Measurements from ENCODE around the gene ISM1.

The ISM1 gene

GRCh38 chr20:13284830-13285229 lies 63.8 kb downstream of the ISM1 start:
- no peak for DNase-seq

- DNase-seq = no peak
Measured at GRCh38 chr20:13285408-13285807, 64.3 kb downstream of the ISM1 start.

- no peak for DNase-seq
Measured at GRCh38 chr20:13286052-13286451, 65.0 kb downstream of the ISM1 start.

- DNase-seq = no peak
Measured at GRCh38 chr20:13286607-13287006, 65.5 kb downstream of the ISM1 start.

GRCh38 chr20:13288357-13288756 lies 67.3 kb downstream of the ISM1 start:
- no peak for DNase-seq

GRCh38 chr20:13289031-13289430 lies 68.0 kb downstream of the ISM1 start:
- no peak for DNase-seq

- no peak for DNase-seq
Measured at GRCh38 chr20:13290724-13291123, 69.7 kb downstream of the ISM1 start.

GRCh38 chr20:13291157-13291556 lies 70.1 kb downstream of the ISM1 start:
- DNase-seq = no peak

GRCh38 chr20:13292201-13292885 lies 71.3 kb downstream of the ISM1 start:
- no peak for DNase-seq

GRCh38 chr20:13294522-13294921 lies 73.4 kb downstream of the ISM1 start:
- DNase-seq = no peak

GRCh38 chr20:13295637-13296036 lies 74.6 kb downstream of the ISM1 start:
- no peak for DNase-seq

- DNase-seq = no peak
Measured at GRCh38 chr20:13296070-13296469, 75.0 kb downstream of the ISM1 start.

- no peak for DNase-seq
Measured at GRCh38 chr20:13297147-13297899, 76.2 kb downstream of the ISM1 start.

- DNase-seq = no peak
Measured at GRCh38 chr20:13298692-13299373, 77.8 kb downstream of the ISM1 start.

GRCh38 chr20:13299401-13299800 lies 78.3 kb downstream of the ISM1 start:
- no peak for DNase-seq

- DNase-seq = no peak
Measured at GRCh38 chr20:13301596-13301995, 80.5 kb downstream of the ISM1 start.

- no peak for DNase-seq
Measured at GRCh38 chr20:13302647-13303450, 81.8 kb downstream of the ISM1 start.

GRCh38 chr20:13305284-13305683 lies 84.2 kb downstream of the ISM1 start:
- DNase-seq = no peak

GRCh38 chr20:13307562-13308163 lies 86.6 kb downstream of the ISM1 start:
- no peak for DNase-seq

- no peak for DNase-seq
Measured at GRCh38 chr20:13312300-13312699, 91.2 kb downstream of the ISM1 start.

GRCh38 chr20:13313201-13313600 lies 92.1 kb downstream of the ISM1 start:
- DNase-seq = no peak

- DNase-seq = no peak
Measured at GRCh38 chr20:13317439-13317838, 96.4 kb downstream of the ISM1 start.
